Measurements from ENCODE around the gene CD52.

CD52 gene

GRCh38 chr1:26317612-26318337 is at the start of gene CD52:
CD52 (plus strand) TSS chr1:26317958; CDS start chr1:26318018, 60 bp downstream.
- peak; percentile 54 for DNase-seq (ENCODE audit: low read depth)

- DNase-seq (ENCODE audit: low read depth): no peak
Measured at GRCh38 chr1:26268290-26269197, 49.2 kb upstream of the CD52 start.

GRCh38 chr1:26269198-26269550 is 48.6 kb upstream of the CD52 start:
- no peak for DNase-seq (ENCODE audit: low read depth)

GRCh38 chr1:26274801-26275425 is 42.8 kb upstream of the CD52 start:
- DNase-seq (ENCODE audit: low read depth): no peak

- peak; percentile 61 for DNase-seq (ENCODE audit: low read depth)
Measured at GRCh38 chr1:26275580-26276431, 42.0 kb upstream of the CD52 start.

- no peak for DNase-seq (ENCODE audit: low read depth)
Measured at GRCh38 chr1:26276432-26276838, 41.3 kb upstream of the CD52 start.

- DNase-seq (ENCODE audit: low read depth): no peak
Measured at GRCh38 chr1:26277261-26277661, 40.5 kb upstream of the CD52 start.

GRCh38 chr1:26277719-26278118 is 40.0 kb upstream of the CD52 start:
- no peak for DNase-seq (ENCODE audit: low read depth)

GRCh38 chr1:26278303-26278702 is 39.5 kb upstream of the CD52 start:
- DNase-seq (ENCODE audit: low read depth): no peak

- no peak for DNase-seq (ENCODE audit: low read depth)
Measured at GRCh38 chr1:26278724-26279455, 38.9 kb upstream of the CD52 start.

GRCh38 chr1:26279456-26280332 is 38.1 kb upstream of the CD52 start, which contains the start of gene SH3BGRL3:
SH3BGRL3 (plus strand) TSS chr1:26280086; CDS start chr1:26280156, 70 bp downstream.
- peak; percentile 72 for DNase-seq (ENCODE audit: low read depth)

- no peak for DNase-seq (ENCODE audit: low read depth)
Measured at GRCh38 chr1:26280333-26281042, 37.3 kb upstream of the CD52 start.

- no peak for DNase-seq (ENCODE audit: low read depth)
Measured at GRCh38 chr1:26281091-26281958, 36.4 kb upstream of the CD52 start.

GRCh38 chr1:26281971-26282370 is 35.8 kb upstream of the CD52 start:
- DNase-seq (ENCODE audit: low read depth): no peak

- DNase-seq (ENCODE audit: low read depth): no peak
Measured at GRCh38 chr1:26282401-26282918, 35.3 kb upstream of the CD52 start.

GRCh38 chr1:26283279-26283853 is 34.4 kb upstream of the CD52 start:
- DNase-seq (ENCODE audit: low read depth): no peak

- no peak for DNase-seq (ENCODE audit: low read depth)
Measured at GRCh38 chr1:26283871-26284596, 33.7 kb upstream of the CD52 start.

Measured in stimulated activated CD8-positive, alpha-beta memory T cell treated with anti-CD3 and anti-CD28 coated beads, Interleukin-12 subunit alpha, Interleukin-12 subunit beta, amount 100 ng/mL, for 1 hour (primary cell).